HG02588 (cell line): ENCODE results near the gene LHX3.

Experiments used
- ATAC-seq: cut with Tn5 transposase; IDR thresholded peaks from one replicate; pipeline ENCODE4 v1.9.1; 2021; ENCODE audit warnings: mild to moderate bottlenecking, moderate library complexity; ENCODE audit not compliant: unreplicated experiment

Gene LHX3

GRCh38 chr9:136179761-136180160 lies 25.2 kb downstream of the LHX3 start:
- ATAC-seq = no peak

DNA sequence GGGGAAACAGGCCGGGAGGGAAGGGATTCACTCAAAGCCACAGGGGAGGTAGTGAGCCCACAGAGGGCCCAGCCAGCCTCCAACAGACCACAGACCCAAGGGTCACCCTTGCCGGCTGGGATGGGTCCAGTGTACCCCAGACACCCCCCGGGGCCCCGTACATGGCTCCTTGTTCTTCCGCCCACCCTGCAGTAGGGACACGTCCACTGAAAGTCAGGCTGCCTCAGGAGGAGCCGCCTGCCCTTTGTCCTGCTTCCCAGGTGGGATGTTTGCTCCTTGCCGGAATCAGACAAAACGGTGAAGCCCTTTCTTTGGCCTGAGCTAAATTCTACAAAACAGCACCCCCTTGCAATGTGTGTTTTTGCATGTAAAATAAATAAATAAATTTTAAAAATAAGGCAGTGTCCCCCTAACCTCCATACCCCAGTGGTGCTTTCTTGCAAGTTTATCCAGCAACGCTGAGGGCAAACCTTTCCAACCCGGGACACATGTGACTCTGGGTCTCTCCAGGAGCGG lies 25.8 kb downstream of the LHX3 start:
- ATAC-seq = no peak

- ATAC-seq = no peak
These were observed 26.2 kb downstream of the LHX3 start for GRCh38 chr9:136178773-136179075.

GRCh38 chr9:136178061-136178772 lies 26.7 kb downstream of the LHX3 start:
- ATAC-seq = no peak

GRCh38 chr9:136177224-136177623 lies 27.7 kb downstream of the LHX3 start:
- no peak for ATAC-seq

GRCh38 chr9:136175616-136176197 lies 29.2 kb downstream of the LHX3 start:
- no peak for ATAC-seq

- ATAC-seq = no peak
These were observed 29.9 kb downstream of the LHX3 start for GRCh38 chr9:136174779-136175615.

GRCh38 chr9:136173648-136174290 lies 31.2 kb downstream of the LHX3 start:
- no peak for ATAC-seq

GRCh38 chr9:136172412-136173079 lies 32.4 kb downstream of the LHX3 start:
- no peak for ATAC-seq

GRCh38 chr9:136171801-136172411 lies 33.0 kb downstream of the LHX3 start:
- ATAC-seq = no peak

- ATAC-seq = no peak
These were observed 33.7 kb downstream of the LHX3 start for GRCh38 chr9:136171009-136171800.

DNA sequence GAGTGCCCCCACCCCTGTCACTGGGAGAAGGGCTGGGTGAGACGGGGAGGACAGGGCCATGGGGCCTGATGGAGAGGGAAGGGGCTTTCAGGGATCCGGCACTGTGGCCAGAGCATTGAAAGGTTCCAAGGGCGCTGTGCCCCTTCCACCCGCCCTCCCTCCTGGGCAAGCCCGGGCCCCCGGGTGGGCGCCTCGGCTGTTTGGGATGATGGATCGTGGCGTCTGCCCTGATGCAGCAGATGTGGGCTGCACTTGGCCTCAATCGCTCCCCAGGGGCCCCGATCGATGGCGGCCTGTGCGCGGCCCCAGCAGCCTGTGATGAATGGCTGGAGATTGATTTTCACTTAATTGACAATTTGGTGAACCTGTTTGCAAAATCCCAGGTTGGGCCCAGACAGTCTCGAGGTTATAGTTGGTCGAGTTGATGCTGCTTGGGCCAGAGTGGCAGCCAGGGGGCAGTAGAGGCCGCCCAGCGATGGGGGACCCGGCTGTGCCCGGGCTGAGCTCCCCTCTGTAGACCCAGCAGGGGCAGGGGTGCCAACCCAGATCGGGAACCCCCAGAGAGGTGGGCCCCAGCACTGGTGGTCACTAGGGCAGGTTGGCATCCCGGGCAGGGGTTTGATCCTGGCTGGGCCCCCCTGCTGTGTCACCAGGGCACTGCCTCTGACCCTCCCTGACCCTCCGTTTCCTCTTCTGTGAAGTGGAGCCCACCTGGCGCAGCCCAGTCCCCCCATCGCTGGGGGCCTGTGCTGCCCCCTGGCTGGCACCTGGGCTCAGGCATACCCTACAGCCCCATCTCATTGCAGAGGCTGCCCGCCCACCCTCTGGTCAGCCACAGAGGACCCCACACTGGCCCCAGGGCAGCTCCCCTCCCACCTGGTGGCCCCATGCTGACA lies 34.7 kb downstream of the LHX3 start:
- no peak for ATAC-seq

- no peak for ATAC-seq
These were observed 35.4 kb downstream of the LHX3 start for GRCh38 chr9:136169495-136169894.

DNA sequence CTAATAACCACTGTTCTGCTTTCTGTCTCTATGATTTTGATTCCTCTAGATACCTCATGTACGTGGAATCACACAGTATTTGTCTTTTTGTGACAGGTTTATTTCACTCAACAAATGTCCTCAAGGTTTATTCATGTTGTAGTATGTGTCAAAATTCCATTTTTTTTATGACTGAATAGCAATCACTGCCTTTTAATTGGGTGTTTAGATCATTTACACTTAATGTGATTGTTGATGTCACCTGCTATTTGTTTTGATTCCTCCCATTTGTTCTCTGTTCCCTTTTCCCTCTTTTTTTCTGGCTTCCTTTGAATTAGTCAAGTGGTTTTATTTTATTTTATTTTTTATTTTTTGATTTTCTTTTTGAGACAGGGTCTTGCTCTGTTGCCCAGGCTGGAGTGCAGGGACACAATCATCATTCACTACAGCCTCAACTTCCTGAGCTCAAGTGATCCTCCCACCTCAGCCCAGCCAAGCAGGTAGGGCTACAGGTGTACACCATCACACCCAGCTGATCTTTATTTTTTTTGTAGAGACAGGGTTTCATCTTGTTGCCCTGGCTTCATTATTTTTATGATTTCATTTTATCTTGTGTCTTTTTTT lies 41.6 kb downstream of the LHX3 start:
- no peak for ATAC-seq

- no peak for ATAC-seq
These were observed 43.8 kb downstream of the LHX3 start for GRCh38 chr9:136160995-136161610.

GRCh38 chr9:136160381-136160841 lies 44.5 kb downstream of the LHX3 start:
- no peak for ATAC-seq

- ATAC-seq = no peak
These were observed 45.1 kb downstream of the LHX3 start for GRCh38 chr9:136159851-136160250.
